ENCODE measurements around the gene TPST2.

DNA sequence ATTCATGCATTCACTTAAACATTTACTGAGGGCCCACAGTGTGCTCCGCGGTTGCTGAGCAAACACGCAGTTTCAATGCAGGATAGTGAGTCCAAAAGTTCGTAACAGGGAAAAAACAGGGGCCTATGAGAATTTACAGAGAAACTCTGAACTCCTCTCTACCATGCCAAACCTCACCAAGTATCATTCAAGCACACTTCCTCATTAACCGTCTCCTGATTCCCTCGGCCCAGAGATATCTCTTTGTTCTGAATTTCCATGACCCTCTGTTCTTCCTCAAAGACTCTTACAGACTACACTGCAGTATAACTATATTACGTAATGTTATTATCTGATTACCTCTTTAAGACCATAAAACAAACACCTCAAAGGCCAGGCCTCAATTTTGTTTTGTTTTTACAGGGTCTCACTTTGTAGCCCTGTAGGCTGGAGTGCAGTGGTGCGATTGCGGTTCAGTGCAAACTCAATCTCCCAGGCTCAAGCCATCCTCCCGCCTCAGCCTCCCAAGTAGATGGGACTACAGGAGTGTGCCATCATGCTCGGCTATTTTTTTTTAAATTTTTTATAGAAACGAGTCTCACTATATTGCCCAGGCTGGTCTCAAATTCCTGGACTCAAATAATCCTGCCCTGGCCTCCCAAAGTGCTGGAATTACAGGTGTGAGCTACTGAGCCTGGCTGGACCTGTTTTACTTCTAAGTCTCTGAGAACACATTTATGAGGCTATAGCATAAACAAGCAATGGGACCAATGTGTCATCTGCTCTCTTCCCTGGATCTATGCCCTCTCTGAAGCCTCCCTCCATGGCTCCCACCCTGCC lies 109.9 kb downstream of the TPST2 start:
- TF ChIP-seq ZNF274 (IDR thresholded peaks at IDR 0.05; ENCODE audit: low read depth, low read length) (no peak), ELF1 (IDR thresholded peaks at IDR 0.05; ENCODE audit: borderline replicate concordance, low read depth) (no peak), CTCF (IDR thresholded peaks at IDR 0.05 in 2 of 3, conservative IDR thresholded peaks at IDR 0.05 in 1 of 3; ENCODE audit: borderline replicate concordance in 1 of 3, insufficient read depth in 1 of 3, low read depth in 2 of 3, low read length in 2 of 3) (no peak), POLR2AphosphoS5 (IDR thresholded peaks at IDR 0.05; ENCODE audit: low read depth, low read length) (no peak), SP1 (IDR thresholded peaks at IDR 0.05; ENCODE audit: low read depth) (no peak), POLR2A (IDR thresholded peaks at IDR 0.05; ENCODE audit: borderline replicate concordance, extremely low read depth, insufficient read depth, insufficient read length) (no peak), EZH2phosphoT487 (IDR thresholded peaks at IDR 0.05; ENCODE audit: borderline replicate concordance) (no peak), ZFX (IDR thresholded peaks at IDR 0.05) (no peak), JUND (IDR thresholded peaks at IDR 0.05) (no peak)
- TF ChIP-seq, protein P1, sequence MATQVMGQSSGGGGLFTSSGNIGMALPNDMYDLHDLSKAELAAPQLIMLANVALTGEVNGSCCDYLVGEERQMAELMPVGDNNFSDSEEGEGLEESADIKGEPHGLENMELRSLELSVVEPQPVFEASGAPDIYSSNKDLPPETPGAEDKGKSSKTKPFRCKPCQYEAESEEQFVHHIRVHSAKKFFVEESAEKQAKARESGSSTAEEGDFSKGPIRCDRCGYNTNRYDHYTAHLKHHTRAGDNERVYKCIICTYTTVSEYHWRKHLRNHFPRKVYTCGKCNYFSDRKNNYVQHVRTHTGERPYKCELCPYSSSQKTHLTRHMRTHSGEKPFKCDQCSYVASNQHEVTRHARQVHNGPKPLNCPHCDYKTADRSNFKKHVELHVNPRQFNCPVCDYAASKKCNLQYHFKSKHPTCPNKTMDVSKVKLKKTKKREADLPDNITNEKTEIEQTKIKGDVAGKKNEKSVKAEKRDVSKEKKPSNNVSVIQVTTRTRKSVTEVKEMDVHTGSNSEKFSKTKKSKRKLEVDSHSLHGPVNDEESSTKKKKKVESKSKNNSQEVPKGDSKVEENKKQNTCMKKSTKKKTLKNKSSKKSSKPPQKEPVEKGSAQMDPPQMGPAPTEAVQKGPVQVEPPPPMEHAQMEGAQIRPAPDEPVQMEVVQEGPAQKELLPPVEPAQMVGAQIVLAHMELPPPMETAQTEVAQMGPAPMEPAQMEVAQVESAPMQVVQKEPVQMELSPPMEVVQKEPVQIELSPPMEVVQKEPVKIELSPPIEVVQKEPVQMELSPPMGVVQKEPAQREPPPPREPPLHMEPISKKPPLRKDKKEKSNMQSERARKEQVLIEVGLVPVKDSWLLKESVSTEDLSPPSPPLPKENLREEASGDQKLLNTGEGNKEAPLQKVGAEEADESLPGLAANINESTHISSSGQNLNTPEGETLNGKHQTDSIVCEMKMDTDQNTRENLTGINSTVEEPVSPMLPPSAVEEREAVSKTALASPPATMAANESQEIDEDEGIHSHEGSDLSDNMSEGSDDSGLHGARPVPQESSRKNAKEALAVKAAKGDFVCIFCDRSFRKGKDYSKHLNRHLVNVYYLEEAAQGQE (IDR thresholded peaks at IDR 0.05; ENCODE audit: low read depth), result no peak

All from HCT116 (cell line).